ENCODE data around the gene RCE1.

RCE1 gene

GRCh38 chr11:66845143-66845875 is 2.1 kb downstream of the RCE1 start:
- DNase-seq: no peak

GRCh38 chr11:66845876-66846212 is 2.6 kb downstream of the RCE1 start:
- DNase-seq: no peak

- DNase-seq: no peak
These were observed 3.4 kb downstream of the RCE1 start for GRCh38 chr11:66846671-66847091.

GRCh38 chr11:66847461-66848232 is 4.4 kb downstream of the RCE1 start:
- DNase-seq: no peak

- DNase-seq: no peak
These were observed 5.6 kb downstream of the RCE1 start for GRCh38 chr11:66848671-66849500.

- no peak for DNase-seq
These were observed 6.4 kb downstream of the RCE1 start for GRCh38 chr11:66849501-66850234.

- DNase-seq: no peak
These were observed 7.0 kb downstream of the RCE1 start for GRCh38 chr11:66850235-66850587.

GRCh38 chr11:66850588-66851238 is 7.5 kb downstream of the RCE1 start:
- no peak for DNase-seq

- no peak for DNase-seq
These were observed 8.0 kb downstream of the RCE1 start for GRCh38 chr11:66851239-66851596.

- DNase-seq: no peak
These were observed 8.6 kb downstream of the RCE1 start for GRCh38 chr11:66851698-66852465.

GRCh38 chr11:66852466-66853241 is 9.4 kb downstream of the RCE1 start:
- no peak for DNase-seq

- DNase-seq: no peak
These were observed 10.3 kb downstream of the RCE1 start for GRCh38 chr11:66853242-66854229.

GRCh38 chr11:66854231-66854661 is 11.0 kb downstream of the RCE1 start:
- DNase-seq: no peak

GRCh38 chr11:66854729-66855211 is 11.5 kb downstream of the RCE1 start:
- DNase-seq: no peak

- peak; percentile 94 for DNase-seq
These were observed 12.6 kb downstream of the RCE1 start for GRCh38 chr11:66855574-66856495.

- peak; percentile 66 to 77 for DNase-seq
These were observed 13.4 kb downstream of the RCE1 start, which contains the start of gene LRFN4 for GRCh38 chr11:66856496-66857233. TSS of gene LRFN4 (plus strand) at chr11:66857064. CDS start at chr11:66857745, 681 bp downstream.

GRCh38 chr11:66857234-66857926 is 14.1 kb downstream of the RCE1 start:
- DNase-seq: peak in 1 of 2 experiments; percentile 20
